Measurements from ENCODE around the gene ELAVL2. TPM values are rescaled to one million over a fixed set of nuclear protein-coding genes. Genes with fewer than 3 reads are reported as not detected.

The ELAVL2 gene
- total RNA-seq, 1 donor from 2014 or later: 11.6 TPM

GRCh38 chr9:23686896-23687295 lies 139.1 kb downstream of the ELAVL2 start:
- Mint-ChIP-seq H3K4me3 (no peak overlapping the region), H3K27ac (no peak overlapping the region), H3K36me3 (no peaks in the 10 kb centered on the region), H3K9me3 (no peaks in the 10 kb centered on the region), H3K27me3 (no peaks in the 10 kb centered on the region), H3K4me1 (ENCODE audit: unreplicated experiment) (no peaks in the 10 kb centered on the region)
- TF ChIP-seq CTCF (conservative IDR thresholded peaks at IDR 0.05): no peak
- DNase-seq (ENCODE audit: extremely low spot score, unreplicated experiment): no peak

- no peak for DNase-seq (ENCODE audit: extremely low spot score, unreplicated experiment)
- Mint-ChIP-seq H3K4me3 (no peak overlapping the region), H3K4me1 (ENCODE audit: unreplicated experiment) (no peaks in the 10 kb centered on the region), H3K9me3 (no peaks in the 10 kb centered on the region), H3K36me3 (no peaks in the 10 kb centered on the region), H3K27me3 (no peaks in the 10 kb centered on the region), H3K27ac (no peak overlapping the region)
- no peak for TF ChIP-seq CTCF (conservative IDR thresholded peaks at IDR 0.05)
These were observed 139.8 kb downstream of the ELAVL2 start for GRCh38 chr9:23686257-23686656.

GRCh38 chr9:23683611-23684061 lies 142.4 kb downstream of the ELAVL2 start:
- DNase-seq (ENCODE audit: extremely low spot score, unreplicated experiment): no peak
- no peaks in the 10 kb centered on the region for H3K36me3 Mint-ChIP-seq
- H3K4me1 Mint-ChIP-seq (ENCODE audit: unreplicated experiment): no peaks in the 10 kb centered on the region
- H3K9me3 Mint-ChIP-seq: no peaks in the 10 kb centered on the region
- no peak overlapping the region for H3K4me3 Mint-ChIP-seq
- no peak for TF ChIP-seq CTCF (conservative IDR thresholded peaks at IDR 0.05)
- H3K27me3 Mint-ChIP-seq: no peaks in the 10 kb centered on the region
- H3K27ac Mint-ChIP-seq: no peak overlapping the region

- H3K9me3 Mint-ChIP-seq: no peaks in the 10 kb centered on the region
- no peak overlapping the region for H3K4me3 Mint-ChIP-seq
- no peak overlapping the region for H3K27ac Mint-ChIP-seq
- TF ChIP-seq CTCF (conservative IDR thresholded peaks at IDR 0.05): no peak
- H3K27me3 Mint-ChIP-seq: no peaks in the 10 kb centered on the region
- H3K36me3 Mint-ChIP-seq: no peaks in the 10 kb centered on the region
- no peak for DNase-seq (ENCODE audit: extremely low spot score, unreplicated experiment)
- no peaks in the 10 kb centered on the region for H3K4me1 Mint-ChIP-seq (ENCODE audit: unreplicated experiment)
These were observed 143.1 kb downstream of the ELAVL2 start for GRCh38 chr9:23682891-23683431.

GRCh38 chr9:23682352-23682751 lies 143.7 kb downstream of the ELAVL2 start:
- H3K9me3 Mint-ChIP-seq: no peaks in the 10 kb centered on the region
- H3K4me1 Mint-ChIP-seq (ENCODE audit: unreplicated experiment): no peaks in the 10 kb centered on the region
- H3K4me3 Mint-ChIP-seq: no peak overlapping the region
- no peaks in the 10 kb centered on the region for H3K36me3 Mint-ChIP-seq
- TF ChIP-seq CTCF (conservative IDR thresholded peaks at IDR 0.05): no peak
- no peak for DNase-seq (ENCODE audit: extremely low spot score, unreplicated experiment)
- no peak overlapping the region for H3K27ac Mint-ChIP-seq
- no peaks in the 10 kb centered on the region for H3K27me3 Mint-ChIP-seq

- DNase-seq (ENCODE audit: extremely low spot score, unreplicated experiment): no peak
- no peaks in the 10 kb centered on the region for H3K4me1 Mint-ChIP-seq (ENCODE audit: unreplicated experiment)
- H3K4me3 Mint-ChIP-seq: no peak overlapping the region
- H3K27ac Mint-ChIP-seq: no peak overlapping the region
- no peaks in the 10 kb centered on the region for H3K36me3 Mint-ChIP-seq
- no peaks in the 10 kb centered on the region for H3K27me3 Mint-ChIP-seq
- TF ChIP-seq CTCF (conservative IDR thresholded peaks at IDR 0.05): no peak
- H3K9me3 Mint-ChIP-seq: no peaks in the 10 kb centered on the region
These were observed 148.6 kb downstream of the ELAVL2 start for GRCh38 chr9:23677446-23677845.
